ENCODE results near the gene CFAP92. TPM values are rescaled to one million over a fixed set of nuclear protein-coding genes. Genes with fewer than 3 reads are reported as not detected.

The CFAP92 gene
- total RNA-seq, 1 donor from 2014 or later, result 8.7 TPM

DNA sequence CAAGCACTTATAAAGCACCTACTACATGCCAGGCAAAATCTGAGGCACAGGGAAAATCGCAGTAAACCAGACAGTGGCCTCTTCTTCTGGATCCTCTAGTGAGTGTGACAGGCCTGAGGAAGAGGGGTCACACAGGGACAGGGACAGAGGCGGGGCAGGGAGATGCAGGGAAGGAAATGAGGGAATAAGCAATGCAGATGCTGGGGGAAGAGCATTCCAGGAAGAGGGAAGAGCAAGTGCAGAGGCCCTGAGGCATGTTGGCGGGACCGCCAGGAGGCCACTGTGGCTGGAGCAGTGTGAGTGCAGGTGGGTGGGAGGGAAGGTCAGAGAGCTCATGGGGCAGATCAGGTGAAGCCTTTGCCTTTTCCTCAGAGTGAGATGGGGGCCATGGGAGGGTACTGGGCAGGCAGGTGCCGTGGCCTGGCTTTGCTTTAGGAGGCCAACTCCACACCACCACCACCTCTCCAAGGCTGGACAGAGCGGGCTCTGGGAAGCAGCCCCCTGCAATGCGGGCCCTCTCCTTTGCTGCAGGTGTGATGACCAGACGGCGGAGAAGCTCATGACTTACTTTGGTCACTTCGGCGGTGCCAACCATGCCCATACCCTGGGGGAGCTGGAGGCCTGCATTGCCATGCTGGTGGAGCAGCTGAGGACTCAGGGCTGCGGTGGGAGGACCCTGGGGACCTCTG, 39.9 kb upstream of the CFAP92 start:
- H3K36me3 Mint-ChIP-seq (ENCODE audit: low read depth), result peaks cover 4% of the 10 kb centered on the region
- peaks cover 2% of the 10 kb centered on the region for H3K9me3 Mint-ChIP-seq
- TF ChIP-seq, protein P1, sequence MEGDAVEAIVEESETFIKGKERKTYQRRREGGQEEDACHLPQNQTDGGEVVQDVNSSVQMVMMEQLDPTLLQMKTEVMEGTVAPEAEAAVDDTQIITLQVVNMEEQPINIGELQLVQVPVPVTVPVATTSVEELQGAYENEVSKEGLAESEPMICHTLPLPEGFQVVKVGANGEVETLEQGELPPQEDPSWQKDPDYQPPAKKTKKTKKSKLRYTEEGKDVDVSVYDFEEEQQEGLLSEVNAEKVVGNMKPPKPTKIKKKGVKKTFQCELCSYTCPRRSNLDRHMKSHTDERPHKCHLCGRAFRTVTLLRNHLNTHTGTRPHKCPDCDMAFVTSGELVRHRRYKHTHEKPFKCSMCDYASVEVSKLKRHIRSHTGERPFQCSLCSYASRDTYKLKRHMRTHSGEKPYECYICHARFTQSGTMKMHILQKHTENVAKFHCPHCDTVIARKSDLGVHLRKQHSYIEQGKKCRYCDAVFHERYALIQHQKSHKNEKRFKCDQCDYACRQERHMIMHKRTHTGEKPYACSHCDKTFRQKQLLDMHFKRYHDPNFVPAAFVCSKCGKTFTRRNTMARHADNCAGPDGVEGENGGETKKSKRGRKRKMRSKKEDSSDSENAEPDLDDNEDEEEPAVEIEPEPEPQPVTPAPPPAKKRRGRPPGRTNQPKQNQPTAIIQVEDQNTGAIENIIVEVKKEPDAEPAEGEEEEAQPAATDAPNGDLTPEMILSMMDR (conservative IDR thresholded peaks at IDR 0.05), result no peak
- no peak for DNase-seq (ENCODE audit: low read depth, low spot score)
- H3K27me3 Mint-ChIP-seq (ENCODE audit: low read depth), result no peaks in the 10 kb centered on the region
- H3K27ac Mint-ChIP-seq (ENCODE audit: unreplicated experiment), result no peak overlapping the region
- no peak overlapping the region for H3K4me3 Mint-ChIP-seq
- no peaks in the 10 kb centered on the region for H3K4me1 Mint-ChIP-seq

DNA sequence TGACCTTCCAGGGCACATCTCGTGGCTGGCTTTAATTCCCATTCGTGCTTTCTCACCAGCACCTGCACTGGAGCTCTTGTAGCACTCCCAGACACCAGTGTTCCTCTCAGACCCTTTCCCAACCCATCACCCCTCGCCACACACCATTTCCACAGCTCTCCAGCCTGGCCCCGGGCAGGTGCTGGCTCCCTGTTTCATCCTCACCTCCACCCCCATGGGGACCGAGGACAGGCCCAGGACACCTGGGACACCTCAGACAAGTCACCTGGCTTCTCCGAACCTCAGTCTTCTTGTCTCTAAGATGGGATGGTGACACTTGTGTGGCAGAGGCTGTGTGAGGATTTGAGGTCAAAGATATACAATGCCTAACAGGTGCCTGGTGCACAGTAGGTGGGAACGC, 39.3 kb upstream of the CFAP92 start:
- Mint-ChIP-seq H3K4me3 (no peak overlapping the region), H3K27ac (ENCODE audit: unreplicated experiment) (no peak overlapping the region), H3K36me3 (ENCODE audit: low read depth) (peaks cover 4% of the 10 kb centered on the region)

DNA sequence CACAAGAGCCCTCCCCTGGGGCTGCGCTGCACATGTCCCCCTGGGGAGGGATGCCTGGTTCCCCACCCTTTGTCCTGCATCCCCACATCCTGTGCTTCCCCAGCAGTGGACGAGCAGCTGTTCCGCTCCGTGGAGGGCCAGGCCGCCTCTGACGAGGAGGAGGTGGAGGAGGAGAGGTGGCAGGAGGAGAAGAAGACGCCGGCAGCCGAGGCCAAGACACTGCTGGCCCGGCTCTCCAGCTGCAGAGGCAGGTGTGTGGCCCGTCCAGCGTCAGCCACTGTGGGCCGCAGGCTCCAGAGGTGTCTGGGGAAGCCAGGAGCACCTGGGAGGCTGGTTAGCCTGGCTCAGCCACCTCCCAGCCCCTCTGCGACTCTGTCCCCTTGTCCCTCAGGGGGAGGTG, 38.8 kb upstream of the CFAP92 start:
- H3K27ac Mint-ChIP-seq (ENCODE audit: unreplicated experiment), result no peak overlapping the region
- H3K27me3 Mint-ChIP-seq (ENCODE audit: low read depth), result no peaks in the 10 kb centered on the region
- peaks cover 4% of the 10 kb centered on the region for H3K36me3 Mint-ChIP-seq (ENCODE audit: low read depth)
- peaks cover 2% of the 10 kb centered on the region for H3K9me3 Mint-ChIP-seq
- H3K4me3 Mint-ChIP-seq, result no peak overlapping the region
- H3K4me1 Mint-ChIP-seq, result no peaks in the 10 kb centered on the region
- DNase-seq (ENCODE audit: low read depth, low spot score), result no peak
- TF ChIP-seq, protein P1 (conservative IDR thresholded peaks at IDR 0.05), result no peak

More for the DNA sequence above, 39.3 kb upstream of the CFAP92 start:
- Mint-ChIP-seq H3K27me3 (ENCODE audit: low read depth) (no peaks in the 10 kb centered on the region), H3K4me1 (no peaks in the 10 kb centered on the region), H3K9me3 (peaks cover 2% of the 10 kb centered on the region)
- DNase-seq (ENCODE audit: low read depth, low spot score), result no peak
- TF ChIP-seq, protein P1 (conservative IDR thresholded peaks at IDR 0.05), result no peak

DNA sequence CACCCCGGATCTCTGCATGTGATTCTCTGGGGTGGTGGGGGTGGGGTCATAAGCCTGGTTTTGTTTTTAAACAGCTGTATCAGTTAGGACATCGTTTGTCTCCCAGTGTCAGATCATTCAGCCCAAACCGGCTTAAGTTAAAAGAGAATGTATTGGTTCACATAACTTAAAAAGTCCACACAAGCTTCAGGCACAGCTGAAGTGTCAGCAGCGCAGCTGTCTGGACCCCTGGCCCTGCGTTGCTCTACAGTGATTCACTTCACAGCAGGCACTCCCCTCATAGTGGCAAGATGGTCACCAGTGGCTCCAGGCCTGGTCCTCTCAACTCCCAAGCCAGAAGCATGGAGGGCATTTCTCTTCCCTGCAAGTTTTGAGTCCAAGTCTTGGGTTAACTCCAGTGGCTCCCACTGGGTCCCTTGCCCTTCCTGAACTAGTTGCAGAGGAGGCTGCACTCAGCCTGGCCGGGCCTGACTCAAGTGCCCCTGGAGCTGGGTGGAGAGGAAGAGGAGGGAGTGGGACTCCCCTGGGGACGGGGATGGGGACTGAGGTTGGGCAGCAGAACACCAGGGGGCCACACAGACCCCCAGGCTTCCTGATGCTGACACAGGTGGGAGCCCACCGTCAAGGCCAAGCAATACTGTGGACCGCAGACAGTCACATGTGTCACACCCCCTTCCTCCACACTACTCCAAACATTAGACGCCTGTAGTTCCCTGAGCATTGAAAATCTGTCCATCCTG, 37.8 kb upstream of the CFAP92 start:
- Mint-ChIP-seq H3K36me3 (ENCODE audit: low read depth) (peaks cover 4% of the 10 kb centered on the region), H3K27me3 (ENCODE audit: low read depth) (no peaks in the 10 kb centered on the region), H3K27ac (ENCODE audit: unreplicated experiment) (no peak overlapping the region), H3K9me3 (peaks cover 2% of the 10 kb centered on the region), H3K4me1 (peaks cover 4% of the 10 kb centered on the region), H3K4me3 (no peak overlapping the region)
- TF ChIP-seq, protein P1 (conservative IDR thresholded peaks at IDR 0.05), result no peak
- DNase-seq (ENCODE audit: low read depth, low spot score), result no peak

DNA sequence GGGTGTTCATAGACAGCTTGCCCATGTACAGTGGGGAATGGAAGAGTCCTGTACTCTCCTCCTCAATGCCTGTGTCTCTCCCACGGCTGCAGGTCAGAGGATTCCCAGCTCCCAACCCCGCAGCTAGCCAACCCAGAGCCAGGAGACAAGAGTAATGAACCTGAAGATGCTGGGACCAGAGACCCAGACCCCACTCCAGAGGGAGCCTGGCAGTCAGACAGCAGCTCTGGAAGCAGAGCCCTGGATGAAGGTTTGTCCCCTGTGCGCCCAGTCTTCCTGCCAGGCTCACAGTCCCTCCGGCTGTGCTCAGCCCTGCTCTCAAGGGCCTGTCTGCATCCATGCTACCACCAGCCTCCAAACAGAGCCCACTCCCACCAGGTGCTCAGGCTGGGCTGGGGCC, 36.7 kb upstream of the CFAP92 start:
- TF ChIP-seq, protein P1 (conservative IDR thresholded peaks at IDR 0.05), result no peak
- peaks cover 4% of the 10 kb centered on the region for H3K36me3 Mint-ChIP-seq (ENCODE audit: low read depth)
- peaks cover 2% of the 10 kb centered on the region for H3K9me3 Mint-ChIP-seq
- DNase-seq (ENCODE audit: low read depth, low spot score), result no peak
- H3K4me3 Mint-ChIP-seq, result no peak overlapping the region
- H3K27me3 Mint-ChIP-seq (ENCODE audit: low read depth), result no peaks in the 10 kb centered on the region
- H3K4me1 Mint-ChIP-seq, result peaks cover 12% of the 10 kb centered on the region
- no peak overlapping the region for H3K27ac Mint-ChIP-seq (ENCODE audit: unreplicated experiment)
